ENCODE measurements around the gene ZNF148.

Gene ZNF148

GRCh38 chr3:125245521-125245920 is 129.6 kb downstream of the ZNF148 start:
- no peak for TF ChIP-seq CTCF (IDR thresholded peaks at IDR 0.05; ENCODE audit: borderline replicate concordance, control extremely low read depth, extremely low read depth, insufficient read depth, missing control alignments)
- no peak for DNase-seq (ENCODE audit: low spot score)
- in situ Hi-C loops (cut with MboI; ENCODE audit: low sequenced_read_pairs, unreplicated experiment): no loop called here

- no peak for DNase-seq (ENCODE audit: low spot score)
- no peak for TF ChIP-seq CTCF (IDR thresholded peaks at IDR 0.05; ENCODE audit: borderline replicate concordance, control extremely low read depth, extremely low read depth, insufficient read depth, missing control alignments)
- in situ Hi-C loops (cut with MboI; ENCODE audit: low sequenced_read_pairs, unreplicated experiment): no loop called here
These were observed 134.6 kb downstream of the ZNF148 start for GRCh38 chr3:125240496-125240895.

GRCh38 chr3:125239266-125239665 is 135.9 kb downstream of the ZNF148 start:
- TF ChIP-seq CTCF (IDR thresholded peaks at IDR 0.05; ENCODE audit: borderline replicate concordance, control extremely low read depth, extremely low read depth, insufficient read depth, missing control alignments): no peak
- DNase-seq (ENCODE audit: low spot score): no peak
- in situ Hi-C loops (cut with MboI; ENCODE audit: low sequenced_read_pairs, unreplicated experiment): no loop called here

- TF ChIP-seq CTCF (IDR thresholded peaks at IDR 0.05; ENCODE audit: borderline replicate concordance, control extremely low read depth, extremely low read depth, insufficient read depth, missing control alignments): no peak
- in situ Hi-C loops (cut with MboI; ENCODE audit: low sequenced_read_pairs, unreplicated experiment): no loop called here
- DNase-seq (ENCODE audit: low spot score): no peak
These were observed 136.4 kb downstream of the ZNF148 start for GRCh38 chr3:125238759-125239158.

- TF ChIP-seq CTCF (IDR thresholded peaks at IDR 0.05; ENCODE audit: borderline replicate concordance, control extremely low read depth, extremely low read depth, insufficient read depth, missing control alignments): no peak
- no peak for DNase-seq (ENCODE audit: low spot score)
- in situ Hi-C loops (cut with MboI; ENCODE audit: low sequenced_read_pairs, unreplicated experiment): no loop called here
These were observed 138.7 kb downstream of the ZNF148 start for GRCh38 chr3:125236331-125236903.

GRCh38 chr3:125234831-125235230 is 140.3 kb downstream of the ZNF148 start:
- no peak for TF ChIP-seq CTCF (IDR thresholded peaks at IDR 0.05; ENCODE audit: borderline replicate concordance, control extremely low read depth, extremely low read depth, insufficient read depth, missing control alignments)
- in situ Hi-C loops (cut with MboI; ENCODE audit: low sequenced_read_pairs, unreplicated experiment): no loop called here
- DNase-seq (ENCODE audit: low spot score): no peak

All from GM13976 (cell line).